HepG2 (cell line): ENCODE data around the gene CST3. TPM values are rescaled to one million over a fixed set of nuclear protein-coding genes. Genes with fewer than 3 reads are reported as not detected.

Experiments used
- ATAC-seq: fragments of 200-7000 bp; cut with Tn5 transposase; 3 replicates; pipeline ENCODE4 v1.9.1; 2020; ENCODE audit warnings: mild to moderate bottlenecking, moderate library complexity
- BruUV-seq: library from RNA; stranded (reverse); fragments of 400-500 nt; replicated peaks from 2 replicates; lab custom pipeline; 2021; lab: Mats Ljungman, UMichigan
- CTCF ChIA-PET: fragments of 300-600 bp; formaldehyde crosslinking; extraction: SDS; loops from one replicate; lab custom pipeline; 2021; ENCODE audit warnings: low total read pairs, inconsistent platforms, low intra/inter-chr PET ratio; lab: Yijun Ruan, JAX
- POLR2A ChIA-PET: fragments of 350-600 bp; sonication (Branson Sonifier 250); formaldehyde crosslinking; loops from one replicate; lab custom pipeline; 2020; ENCODE audit warnings: antibody characterized with exemption, inconsistent platforms; lab: Yijun Ruan, JAX
- DNase-seq: peaks from one replicate; pipeline ENCODE4 v3.0.0-alpha.2; 2015; ENCODE audit warnings: low spot score
- FAIRE-seq: peaks from 3 replicates; lab custom pipeline; 2011; peaks lifted over from hg19 to GRCh38; lab: Jason Lieb, UNC
- H2AFZ ChIP-seq: one replicate; pipeline ENCODE4 v1.6.1; 2011; ENCODE audit warnings: low read length, inconsistent platforms
- H3K27ac ChIP-seq: fragments of 300-600 bp; 3 replicates; pipeline ENCODE4 v1.8.0; 2011; ENCODE audit warnings: mixed run types, mild to moderate bottlenecking, mixed read lengths, low read length, inconsistent platforms; ENCODE audit not compliant: insufficient read depth; ENCODE audit errors: extremely low read length
- H3K27me3 ChIP-seq, 2 experiments: fragments of 200-600 bp in 1 of 2; 2 replicates in 1 of 2; 3 replicates in 1 of 2; pipeline versions ENCODE4 v1.6.0 to v1.8.0; 2011; ENCODE audit warnings: low read length in 2 of 2, mild to moderate bottlenecking in 2 of 2, moderate library complexity in 2 of 2, inconsistent platforms in 1 of 2; ENCODE audit not compliant: insufficient read depth in 2 of 2, control insufficient read depth in 1 of 2
- H3K36me3 ChIP-seq, 2 experiments: fragments of 200-600 bp in 1 of 2; replicated peaks in 1 of 2; 2 replicates in 1 of 2; 3 replicates in 1 of 2; pipeline versions ENCODE4 v1.5.1 to v1.8.0; 2011; ENCODE audit warnings: low read length in 2 of 2, inconsistent platforms in 1 of 2; ENCODE audit not compliant: insufficient read depth in 2 of 2, control insufficient read depth in 1 of 2
- H3K4me1 ChIP-seq: 2 replicates; pipeline ENCODE4 v1.5.1; 2012; ENCODE audit warnings: low read length, inconsistent platforms; ENCODE audit not compliant: insufficient read depth
- H3K4me2 ChIP-seq: 2 replicates; pipeline ENCODE4 v1.6.0; 2011; ENCODE audit warnings: low read depth, low read length, inconsistent platforms
- H3K4me3 ChIP-seq, 3 experiments: fragments of 200-600 bp in 1 of 3; sonication (generic), shearing (Covaris generic) in 1 of 3; replicated peaks in 1 of 3; 2 replicates each; pipeline ENCODE4 v1.5.1; 2011 to 2016; ENCODE audit warnings: low read length in 3 of 3, inconsistent platforms in 2 of 3, low read depth in 2 of 3, mild to moderate bottlenecking in 2 of 3, control low read depth in 1 of 3, mixed read lengths in 1 of 3; ENCODE audit not compliant: insufficient read depth in 1 of 3
- H3K79me2 ChIP-seq: one replicate; pipeline ENCODE4 v1.6.1; 2011; ENCODE audit warnings: low read length, inconsistent platforms; ENCODE audit not compliant: insufficient read depth
- H3K9ac ChIP-seq: 2 replicates; pipeline ENCODE4 v1.6.0; 2011; ENCODE audit warnings: mild to moderate bottlenecking, low read depth, low read length, inconsistent platforms; ENCODE audit not compliant: insufficient read depth
- H3K9me3 ChIP-seq: 2 replicates; pipeline ENCODE4 v1.5.1; 2012; ENCODE audit warnings: mild to moderate bottlenecking, low read length
- H4K20me1 ChIP-seq: 2 replicates; pipeline ENCODE4 v1.6.0; 2011; ENCODE audit warnings: inconsistent platforms, mild to moderate bottlenecking, low read length, moderate library complexity; ENCODE audit not compliant: insufficient read depth
- CSRNP2 ChIP-seq: sonication (generic); formaldehyde crosslinking; conservative IDR thresholded peaks from 2 replicates; pipeline ENCODE4 v1.8.0; 2022; ENCODE audit warnings: low read depth, missing genetic modification reagents
- ELF1 ChIP-seq: sonication (generic); formaldehyde crosslinking; IDR thresholded peaks from 2 replicates; pipeline ENCODE4 v1.4.0; 2020; ENCODE audit warnings: missing genetic modification reagents
- GTF3A ChIP-seq: sonication (generic); formaldehyde crosslinking; conservative IDR thresholded peaks from 2 replicates; pipeline ENCODE4 v1.4.0; 2020; ENCODE audit warnings: mild to moderate bottlenecking, missing genetic modification reagents
- HIC2 ChIP-seq: sonication (generic); formaldehyde crosslinking; IDR thresholded peaks from 2 replicates; pipeline ENCODE4 v1.9.0; 2022; ENCODE audit warnings: low read depth, missing genetic modification reagents
- HNF4G ChIP-seq, 2 experiments: sonication (generic) in 1 of 2; formaldehyde crosslinking in 1 of 2; IDR thresholded peaks; 2 replicates each; pipeline versions ENCODE4 v1.4.0 to v1.6.1; 2011 to 2020; ENCODE audit warnings: borderline replicate concordance in 2 of 2, low read depth in 2 of 2, mild to moderate bottlenecking in 2 of 2, low read length in 1 of 2, missing genetic modification reagents in 1 of 2, moderate library complexity in 1 of 2
- RBM39 ChIP-seq: fragments of 200-400 bp; formaldehyde crosslinking; IDR thresholded peaks from one replicate; pipeline ENCODE4 v1.6.1; 2018; ENCODE audit warnings: antibody characterized with exemption, mild to moderate bottlenecking, low read depth, low read length; ENCODE audit not compliant: poor library complexity, severe bottlenecking
- SIX4 ChIP-seq: sonication (generic); formaldehyde crosslinking; IDR thresholded peaks from 2 replicates; pipeline ENCODE4 v1.4.0; 2020; ENCODE audit warnings: missing genetic modification reagents
- SP140L ChIP-seq: sonication (generic); formaldehyde crosslinking; IDR thresholded peaks from 2 replicates; pipeline ENCODE4 v1.4.0; 2020; ENCODE audit warnings: missing genetic modification reagents, borderline replicate concordance
- TOE1 ChIP-seq: sonication (generic); formaldehyde crosslinking; IDR thresholded peaks from 2 replicates; pipeline ENCODE4 v1.4.0; 2020; ENCODE audit warnings: mild to moderate bottlenecking, missing genetic modification reagents
- ZFP1 ChIP-seq: IDR thresholded peaks from 2 replicates; pipeline ENCODE4 v1.6.1; 2016
- ZFYVE20 ChIP-seq: sonication (generic); formaldehyde crosslinking; IDR thresholded peaks from 2 replicates; pipeline ENCODE4 v1.8.0; 2023; ENCODE audit warnings: low read depth, mild to moderate bottlenecking, moderate library complexity, missing genetic modification reagents, borderline replicate concordance
- WGBS: methylation state at CpG from one replicate; pipeline ENCODE4 v1.1.6; 2017; ENCODE audit warnings: low lambda C conversion rate; 5-methylcytosine and 5-hydroxymethylcytosine counted together
- in situ Hi-C: cut with HindIII; loops from 2 replicates; pipeline ENCODE4 v1.10.0; 2017; ENCODE audit warnings: low pct_unique_long_range_greater_than_20kb; ENCODE audit not compliant: extremely low pct_ligation_motif_present
- intact Hi-C: fragments of 100-400 bp; cut with micrococcal nuclease; formaldehyde crosslinking; loops from one replicate; pipeline ENCODE4 v1.10.0; 2022; ENCODE audit not compliant: unreplicated experiment
- polyA plus RNA-seq, 8 experiments: library from polyadenylated mRNA; depleted of rRNA in 3 of 8; stranded (reverse) in 7 of 8; unstranded in 1 of 8; fragments of >200 nt; fragmentation: Illumina TruSeq in 4 of 8; extraction: Trizol in 4 of 8; gene quantifications; 2 replicates each; pipeline versions ENCODE4 v1.2.1 to v1.2.3, GENCODE V29; 2011 to 2016; ENCODE audit warnings: low read depth in 4 of 8, missing spikeins in 1 of 8, mixed read lengths in 1 of 8; ENCODE audit not compliant: insufficient read depth in 1 of 8
- total RNA-seq, 5 experiments: library from RNA; depleted of rRNA; stranded (reverse); fragments of >200 nt; fragmentation: Illumina TruSeq; extraction: Trizol; gene quantifications; 2 replicates each; pipeline ENCODE4 v1.2.3, GENCODE V29; 2016; ENCODE audit warnings: low read depth in 1 of 5

The CST3 gene
- total and polyA plus RNA-seq, 2 of the 13 experiments (the other 11 are each of a cell fraction or from before 2014, with no cell fraction given): 690 to 1,005 TPM

- no peaks in the 10 kb centered on the region for H3K36me3 ChIP-seq
- ChIA-PET CTCF (no interaction called here), POLR2A (no interaction called here)
- H3K9me3 ChIP-seq: no peaks in the 10 kb centered on the region
- ATAC-seq (no peak), DNase-seq (no peak), FAIRE-seq (no peak)
- peaks cover 53% of the 10 kb centered on the region for H3K4me1 ChIP-seq
- TF ChIP-seq ZFYVE20 (no peak), ELF1 (CRISPR knock-in tag) (0 out of 2 replicates have a peak, but pooled peaks have one; percentile 28)
- in situ Hi-C loops (no loop called here), intact Hi-C loops (no loop called here)
- H4K20me1 ChIP-seq: no peaks in the 10 kb centered on the region
- H3K79me2 ChIP-seq: no peaks in the 10 kb centered on the region
- H3K4me2 ChIP-seq: no peak overlapping the region
- no peak overlapping the region for H3K27ac ChIP-seq
- no peak overlapping the region for H2AFZ ChIP-seq
- no peak overlapping the region for H3K4me3 ChIP-seq
- no peaks in the 10 kb centered on the region for H3K27me3 ChIP-seq
- no peak overlapping the region for H3K9ac ChIP-seq
- WGBS: 98% methylated on average over 10 of the region's 10 CpGs
- no TSS peak for BruUV-seq
Measured at GRCh38 chr20:23588434-23589403, 49.0 kb downstream of the CST3 start.

GRCh38 chr20:23587631-23588030, 50.1 kb downstream of the CST3 start:
- ChIA-PET POLR2A (interaction anchor here (1.4 to 3.3 kb wide), 5 partner anchors 33 to 166 kb away, joined by 3 to 34 read pairs (median 21); partner anchors contain the start of gene NAPB), CTCF (no interaction called here)
- intact Hi-C loops: loop anchor here (2.0 kb wide), 2 partner anchors 17 to 73 kb away; partner anchors contain the start of gene CST9
- ATAC-seq: no peak
- no peaks in the 10 kb centered on the region for H3K36me3 ChIP-seq
- WGBS: 77% methylated on average over 6 of the region's 7 CpGs
- no peaks in the 10 kb centered on the region for H4K20me1 ChIP-seq
- no peak for FAIRE-seq
- H3K4me3 ChIP-seq: peak overlapping the region in 1 of 3 experiments; percentile 58; a peak in 1 of 6 replicates
- in situ Hi-C loops: no loop called here
- H3K79me2 ChIP-seq: no peaks in the 10 kb centered on the region
- H3K27me3 ChIP-seq: no peaks in the 10 kb centered on the region
- H3K9ac ChIP-seq: peak overlapping the region; percentile 75; the same call in 1 of the 2 replicates
- no peak for DNase-seq
- H3K27ac ChIP-seq: peak overlapping the region; percentile 80
- H3K9me3 ChIP-seq: no peaks in the 10 kb centered on the region
- H2AFZ ChIP-seq: no peak overlapping the region
- H3K4me2 ChIP-seq: peak overlapping the region; percentile 90
- peaks cover 53% of the 10 kb centered on the region for H3K4me1 ChIP-seq
- BruUV-seq: no TSS peak
- TF ChIP-seq HIC2 (CRISPR knock-in tag) (no peak), CSRNP2 (CRISPR knock-in tag) (no peak), HNF4G (IDR thresholded peaks at IDR 0.05; ENCODE audit: borderline replicate concordance, low read depth, low read length) (no peak), HNF4G (CRISPR knock-in tag; IDR thresholded peaks at IDR 0.05; ENCODE audit: borderline replicate concordance, low read depth) (no peak), SIX4 (CRISPR knock-in tag) (no peak), ZFP1 (CRISPR knock-in tag) (no peak), TOE1 (CRISPR knock-in tag) (no peak), RBM39 (no peak), SP140L (no peak), GTF3A (no peak)
